ENCODE results near the gene MRE11.
"Not testable (repeated sequence)": the region's sequence is repeated elsewhere in the genome, so short reads cannot be mapped to it uniquely, and the experiment has no call there.

The MRE11 gene

DNA sequence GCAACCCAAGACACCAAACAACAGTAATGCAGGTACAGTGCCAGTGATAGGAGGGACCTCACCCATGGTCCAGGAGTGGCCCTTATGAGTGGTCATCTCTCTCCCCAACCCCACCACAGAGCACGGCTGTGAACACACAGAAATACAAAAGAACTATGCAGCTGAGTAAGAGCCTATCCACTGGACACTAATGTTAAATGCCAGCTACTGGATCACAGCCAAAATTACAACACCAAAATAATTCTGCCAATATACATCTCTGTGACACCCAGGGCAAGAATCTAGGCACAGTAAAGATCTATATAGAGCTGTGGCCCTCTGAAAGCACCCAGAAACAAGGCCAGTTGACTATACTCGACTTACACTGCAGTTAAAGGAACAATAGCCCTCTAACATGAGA, 69.6 kb downstream of the MRE11 start:
- no peak for DNase-seq (ENCODE audit: low read depth)

DNA sequence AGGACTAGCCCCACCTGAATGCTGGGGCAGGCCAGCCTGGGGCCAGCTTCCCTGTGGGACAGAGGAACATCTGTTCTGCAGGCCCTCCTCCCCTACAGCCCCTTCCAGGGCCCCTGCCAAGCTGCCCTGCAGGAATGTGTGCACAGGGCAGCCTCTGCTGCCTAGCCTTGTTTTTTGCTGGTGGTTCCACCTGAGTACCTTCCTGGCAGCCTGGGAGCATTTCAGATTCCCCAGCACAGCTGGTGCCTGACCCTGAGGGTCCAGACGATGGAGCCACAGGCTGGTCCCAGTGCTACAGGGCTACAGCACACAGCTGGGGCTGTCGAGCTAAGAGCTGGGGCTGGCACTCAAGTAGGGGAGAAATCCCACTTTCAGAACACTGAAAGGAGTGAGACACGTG, 70.1 kb downstream of the MRE11 start:
- no peak for DNase-seq (ENCODE audit: low read depth)

DNA sequence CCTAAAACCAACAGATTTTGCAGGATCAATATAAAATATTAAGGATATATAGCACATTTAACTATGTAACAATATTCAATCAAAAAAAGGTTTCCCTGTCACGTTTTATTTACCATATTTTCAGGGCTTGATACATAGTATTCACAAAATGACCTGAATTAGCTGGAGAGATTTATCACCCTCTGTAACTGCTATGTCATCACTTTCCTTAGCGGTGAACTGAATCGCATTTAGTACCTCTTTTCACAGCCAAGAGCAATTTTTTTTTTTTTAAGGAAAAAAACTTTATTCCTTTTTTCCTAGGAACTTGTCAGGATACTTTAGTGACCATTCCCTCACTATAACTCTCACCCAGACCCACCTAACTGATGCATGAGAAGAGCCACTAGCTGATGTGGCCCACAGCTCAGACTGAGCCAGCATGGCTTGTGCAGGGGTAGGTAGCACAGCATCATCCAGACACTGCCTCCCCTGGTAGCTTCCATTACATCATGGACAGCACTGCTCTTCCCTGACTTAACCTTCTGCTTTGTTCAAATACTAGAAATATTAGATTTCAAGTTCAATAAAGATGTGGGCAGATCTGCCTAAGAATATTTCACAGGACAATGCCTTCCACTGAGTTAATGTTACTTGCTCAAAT, 75.4 kb downstream of the MRE11 start:
- no peak for DNase-seq (ENCODE audit: low read depth)

DNA sequence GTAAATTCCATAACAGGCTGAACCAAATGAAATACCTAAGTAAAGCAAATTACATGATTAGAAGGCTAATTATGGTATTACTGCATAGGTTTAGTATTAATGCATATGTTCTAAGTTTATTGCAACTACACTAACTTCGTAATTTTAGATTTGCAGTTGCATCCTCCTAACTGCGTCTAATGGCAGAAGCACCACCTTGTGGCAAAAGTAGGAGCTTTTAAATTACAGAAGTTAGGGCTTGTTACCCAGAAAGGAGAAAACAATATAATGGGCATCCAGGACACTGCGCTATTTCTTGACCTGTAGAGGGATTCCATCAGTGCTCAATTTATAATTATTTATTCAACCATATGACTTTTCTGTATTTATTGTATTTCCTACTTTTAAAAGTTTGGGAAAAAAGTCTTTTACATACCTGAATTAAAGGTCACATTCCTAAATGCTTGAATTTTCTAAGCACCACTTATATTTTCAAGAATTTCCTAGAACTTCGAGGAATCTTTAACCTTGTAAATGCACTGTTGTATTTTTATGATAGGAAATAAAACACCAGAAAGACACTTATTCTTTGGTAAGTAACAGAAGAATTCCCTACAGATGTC, 76.2 kb downstream of the MRE11 start:
- DNase-seq (ENCODE audit: low read depth): no peak

DNA sequence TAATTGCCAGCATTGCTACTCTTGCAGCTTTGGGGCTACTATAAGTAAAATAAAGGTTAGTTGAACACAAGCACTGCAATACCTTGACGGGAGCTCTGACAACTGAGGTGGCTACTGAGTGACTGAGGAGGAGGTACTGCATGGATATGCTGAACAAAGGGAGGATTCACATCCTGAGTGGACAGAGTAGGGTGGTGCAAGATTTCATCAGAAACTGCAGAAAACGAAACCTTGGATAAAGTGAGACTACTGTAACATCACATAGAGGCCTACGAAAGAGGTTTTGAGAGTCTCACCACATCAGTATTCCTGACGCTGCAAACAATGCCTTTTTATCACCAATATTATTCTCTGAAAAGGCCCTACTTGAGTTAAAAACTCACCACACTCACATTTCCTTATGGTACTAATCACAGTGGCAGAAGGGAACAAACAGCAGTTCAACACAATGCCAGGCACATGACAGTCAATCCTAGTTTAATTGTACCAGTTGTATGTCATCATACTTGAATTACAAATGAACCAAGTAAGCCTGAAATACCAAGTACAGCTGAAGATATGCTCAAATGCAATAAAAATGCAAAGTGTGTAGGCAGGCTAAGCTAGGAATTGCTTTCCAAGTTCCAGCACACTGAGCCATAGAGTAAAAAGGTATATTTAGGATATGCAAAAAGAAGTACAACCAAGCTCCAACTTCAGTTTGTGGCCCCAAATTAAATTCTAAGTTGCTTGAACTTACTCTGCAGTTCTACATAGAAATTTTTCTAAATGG, 88.4 kb downstream of the MRE11 start:
- DNase-seq (ENCODE audit: low read depth): no peak

DNA sequence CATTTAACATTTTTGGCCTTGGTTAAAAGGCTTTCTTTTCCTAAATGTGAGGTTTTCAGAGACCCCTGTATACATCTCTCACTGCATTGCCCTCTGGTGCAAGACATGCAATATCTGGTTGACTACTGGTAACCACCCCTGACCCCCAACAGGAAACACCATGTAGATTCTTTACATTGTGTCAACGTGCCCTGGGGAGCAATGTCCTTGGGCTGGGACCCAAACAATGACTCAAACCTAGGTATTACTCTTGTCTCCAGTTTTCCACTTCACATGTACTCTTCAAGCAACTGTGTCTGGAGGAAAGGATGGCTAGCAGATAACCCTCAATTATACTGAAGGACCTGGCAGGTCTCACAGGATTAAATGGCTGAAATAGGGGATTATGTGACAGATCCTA, 91.3 kb downstream of the MRE11 start:
- DNase-seq (ENCODE audit: low read depth): no peak

DNA sequence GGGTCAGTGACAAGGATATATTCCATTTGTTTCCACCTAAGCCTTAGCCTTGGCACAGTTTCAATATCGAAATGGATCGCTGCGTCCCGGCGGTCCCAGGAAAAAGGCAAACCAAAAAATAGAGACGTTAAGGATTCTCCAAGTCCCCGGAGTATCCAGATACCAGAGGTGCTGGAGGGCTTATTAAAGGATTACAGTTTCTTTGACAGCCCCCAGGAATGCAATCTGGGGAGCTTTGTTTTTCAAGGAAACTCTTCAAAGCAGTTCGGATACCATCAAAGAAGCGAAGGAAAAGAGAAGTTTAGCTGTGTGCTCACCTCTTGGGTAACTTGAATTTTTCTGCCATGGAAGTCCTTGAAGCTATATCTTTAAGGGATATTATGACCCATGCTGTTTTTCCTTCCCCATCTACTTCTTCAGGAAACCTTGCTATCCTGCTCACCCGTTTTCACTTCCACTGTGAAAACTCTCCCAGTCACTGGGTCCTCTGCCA, 91.8 kb downstream of the MRE11 start:
- DNase-seq (ENCODE audit: low read depth): no peak

DNA sequence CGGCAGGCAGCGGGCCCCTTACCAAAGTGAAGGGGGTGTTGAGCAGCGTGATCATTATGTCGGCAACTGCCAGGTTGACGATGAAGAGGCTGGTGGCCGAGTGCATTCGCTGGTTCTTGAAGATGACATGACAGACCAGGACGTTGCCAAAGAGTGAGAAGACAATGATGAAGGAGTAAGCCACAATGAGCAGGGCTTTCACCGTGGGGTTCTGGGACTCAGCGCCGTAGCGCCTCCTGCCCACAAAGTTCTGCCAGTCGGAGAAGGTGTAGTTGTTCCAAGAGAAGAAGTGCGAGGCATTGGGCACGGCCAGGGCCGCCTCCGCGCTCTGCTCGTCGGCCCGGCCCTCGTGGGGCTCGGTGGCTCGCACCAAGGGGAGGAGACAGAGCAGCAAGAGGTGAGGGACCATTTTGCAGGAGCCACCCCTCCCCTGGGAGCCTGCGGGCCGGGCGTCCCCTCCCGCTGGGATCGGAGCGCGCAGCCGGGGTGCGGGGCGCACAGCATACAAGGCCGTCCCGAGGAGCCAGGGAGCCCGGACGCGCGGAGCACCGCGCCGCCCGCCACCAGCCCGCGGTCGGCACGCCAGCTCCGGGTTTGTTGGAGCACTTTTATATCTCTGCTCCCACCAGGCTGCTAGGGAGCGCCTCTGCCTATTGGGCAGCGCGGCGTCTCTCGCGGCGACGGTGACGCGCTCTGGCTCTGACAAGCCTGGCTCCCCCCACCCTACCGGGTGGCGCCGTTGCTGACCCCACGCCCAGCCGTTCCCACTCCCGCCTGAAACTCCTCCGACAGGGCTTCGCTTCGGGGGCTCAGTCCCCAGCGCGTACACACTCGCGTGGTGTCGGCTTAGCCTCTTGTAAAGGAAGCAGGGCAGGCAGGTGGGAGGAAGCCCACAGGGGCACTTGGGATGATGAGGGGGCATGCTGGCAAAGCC, 92.5 kb downstream of the MRE11 start, which contains the start of gene GPR83:
GPR83 (minus strand) TSS at position 581 of the 934 bp plus-strand sequence; CDS start at position 409, 172 bp downstream.
- no peak for DNase-seq (ENCODE audit: low read depth)

DNA sequence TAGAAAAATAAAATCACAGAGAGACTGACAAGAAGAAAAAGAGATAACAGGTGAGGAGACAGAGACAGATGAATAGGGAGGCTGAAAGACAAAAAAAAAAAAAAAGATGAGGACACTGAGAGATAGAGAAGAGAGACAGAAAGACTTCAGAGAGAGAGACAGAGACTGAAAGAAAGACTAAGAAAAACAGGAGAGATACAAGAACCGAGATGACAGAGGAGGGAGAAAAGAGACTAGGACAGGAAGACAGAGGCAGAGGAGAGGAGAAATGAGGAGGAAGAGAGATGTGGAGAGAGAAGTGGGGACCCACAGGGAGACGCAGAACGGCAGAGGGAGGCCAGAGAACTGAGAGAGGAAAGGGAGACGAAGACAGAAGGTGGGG, 93.2 kb downstream of the MRE11 start:
- DNase-seq (ENCODE audit: low read depth): no peak

DNA sequence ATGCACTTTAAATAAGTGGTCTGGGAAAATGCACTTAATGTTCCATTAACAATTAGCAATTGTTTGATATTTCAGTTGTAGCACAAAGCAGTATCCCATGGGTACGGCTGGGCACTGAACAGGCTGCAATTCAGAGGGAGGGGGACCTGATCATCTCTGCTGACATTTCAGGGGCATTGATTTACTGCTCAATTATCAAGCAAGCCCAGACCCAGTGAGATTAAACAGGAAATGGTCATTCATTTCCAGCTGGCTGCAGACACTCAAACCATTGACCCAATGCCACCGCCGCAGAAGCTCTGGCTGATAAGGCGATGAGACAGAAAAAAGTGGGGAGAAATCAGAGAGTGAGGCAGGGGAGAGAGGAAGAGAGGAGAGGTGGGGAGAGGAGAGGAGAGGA, 93.6 kb downstream of the MRE11 start:
- DNase-seq (ENCODE audit: low read depth): no peak

DNA sequence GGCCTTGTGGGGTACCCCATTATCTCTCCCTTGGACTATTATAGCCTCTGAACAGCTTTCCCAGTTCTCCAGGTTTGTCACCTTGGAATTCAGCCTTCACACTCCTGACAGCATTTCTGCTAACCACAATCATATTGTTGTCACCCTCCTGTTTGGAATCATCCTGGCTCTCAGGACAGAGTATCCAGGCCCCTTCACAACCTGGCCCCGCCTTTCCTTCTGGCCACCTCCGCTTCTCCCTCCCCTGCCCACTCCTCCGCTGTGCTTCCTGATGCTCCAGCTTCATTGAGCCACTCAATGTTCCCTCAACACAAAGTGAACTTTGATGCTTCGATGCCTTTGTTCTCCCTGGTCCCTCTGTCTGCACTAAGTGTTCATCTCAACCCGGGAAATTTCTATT, 95.5 kb downstream of the MRE11 start:
- DNase-seq (ENCODE audit: low read depth): no peak

DNA sequence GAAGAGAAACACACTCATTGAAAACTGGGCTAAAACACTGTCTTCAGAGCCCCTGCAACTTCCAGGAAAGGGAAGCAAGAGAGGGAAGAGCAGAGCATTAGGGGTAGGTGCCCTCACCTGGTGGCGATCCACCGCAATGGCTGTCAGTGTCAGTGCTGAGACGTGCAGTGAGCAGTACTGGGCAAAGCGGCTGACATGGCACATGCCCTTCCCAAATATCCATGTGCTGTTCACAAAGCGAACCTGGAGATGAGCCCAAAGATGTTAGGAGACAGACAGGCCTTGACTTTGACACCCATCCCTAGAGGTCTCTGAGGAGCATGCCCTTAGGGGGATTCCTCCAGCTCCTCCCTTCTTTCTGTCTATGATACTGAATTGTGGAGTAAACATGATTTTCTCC, 97.4 kb downstream of the MRE11 start:
- no peak for DNase-seq (ENCODE audit: low read depth)

DNA sequence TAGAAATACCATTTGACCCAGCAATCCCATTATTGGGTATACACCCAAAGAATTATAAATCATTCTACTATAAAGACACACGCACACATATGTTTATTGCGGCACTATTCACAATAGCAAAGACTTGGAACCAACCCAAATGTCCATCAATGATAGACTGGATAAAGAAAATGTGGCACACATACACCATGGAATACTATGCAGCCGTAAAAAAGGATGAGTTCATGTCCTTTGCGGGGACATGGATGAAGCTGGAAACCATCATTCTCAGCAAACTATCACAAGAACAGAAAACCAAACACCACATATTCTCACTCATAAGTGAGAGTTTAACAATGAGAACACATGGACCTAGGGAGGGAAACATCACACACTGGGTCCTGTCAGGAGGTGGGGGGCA, 101.7 kb downstream of the MRE11 start:
- not testable (repeated sequence) for DNase-seq (ENCODE audit: low read depth)

DNA sequence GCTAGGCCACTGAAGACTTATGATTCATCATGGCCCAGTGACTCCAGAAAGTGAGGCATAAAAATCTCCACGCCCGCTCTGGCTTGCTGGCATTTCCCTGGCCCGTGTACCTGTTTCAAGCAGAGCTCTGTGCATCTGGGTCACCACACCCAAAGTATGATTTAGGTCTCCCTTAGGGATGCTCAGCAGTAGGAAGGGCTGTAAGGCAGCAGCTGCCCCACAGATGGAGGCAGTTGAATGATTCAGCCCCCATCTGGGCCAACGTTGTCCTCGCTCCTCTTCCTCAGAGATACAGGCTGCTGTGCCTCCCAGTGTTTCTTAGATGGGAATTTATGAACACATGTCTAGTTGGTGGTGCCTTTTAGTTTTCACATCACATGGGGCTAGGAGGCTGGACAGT, 114.0 kb downstream of the MRE11 start:
- no peak for DNase-seq (ENCODE audit: low read depth)

DNA sequence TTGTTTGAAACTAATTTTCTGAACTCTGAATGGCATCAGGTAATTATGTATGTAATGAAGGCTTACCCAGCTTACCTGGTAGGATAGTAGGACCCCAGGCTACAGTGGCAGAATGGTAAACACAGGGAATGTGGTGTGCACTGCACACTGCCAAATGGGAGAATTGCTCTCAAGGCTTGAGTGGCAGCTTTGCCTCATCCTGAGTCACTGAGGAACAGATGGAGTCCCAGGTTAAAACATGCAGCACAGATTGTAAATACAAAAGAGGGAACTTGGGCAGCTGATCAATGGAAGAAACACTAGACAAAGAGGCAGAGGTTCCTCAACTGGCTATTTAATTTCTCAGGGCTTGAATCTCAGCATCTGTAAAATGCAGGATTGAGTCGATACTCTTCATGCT, 116.8 kb downstream of the MRE11 start:
- no peak for DNase-seq (ENCODE audit: low read depth)

DNA sequence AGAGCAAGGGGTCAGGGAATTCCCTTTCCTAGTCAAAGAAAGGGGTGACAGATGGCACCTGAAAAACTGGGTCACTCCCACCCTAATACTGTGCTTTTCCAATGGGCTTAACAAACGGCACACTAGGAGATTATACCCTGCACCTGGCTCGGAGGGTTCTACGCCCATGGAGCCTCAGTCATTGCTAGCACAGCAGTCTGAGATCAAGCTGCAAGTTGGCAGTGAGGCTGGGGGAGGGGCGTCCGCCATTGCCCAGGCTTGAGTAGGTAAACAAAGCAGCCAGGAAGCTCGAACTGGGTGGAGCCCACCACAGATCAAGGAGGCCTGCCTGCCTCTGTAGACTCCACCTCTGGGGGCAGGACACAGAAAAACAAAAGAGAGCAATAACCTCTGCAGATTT, 123.1 kb downstream of the MRE11 start:
- DNase-seq (ENCODE audit: low read depth): not testable (repeated sequence)

Measured in stimulated activated CD8-positive, alpha-beta memory T cell treated with anti-CD3 and anti-CD28 coated beads, Interleukin-12 subunit alpha, Interleukin-12 subunit beta, amount 100 ng/mL, for 4 hours (primary cell).